NCI-H2107 (cell line): ENCODE data around the gene MMP26.

Experiments
- DNase-seq: peaks from one replicate; lab custom pipeline; 2025; lab: John Stamatoyannopoulos, UW

The MMP26 gene

DNA sequence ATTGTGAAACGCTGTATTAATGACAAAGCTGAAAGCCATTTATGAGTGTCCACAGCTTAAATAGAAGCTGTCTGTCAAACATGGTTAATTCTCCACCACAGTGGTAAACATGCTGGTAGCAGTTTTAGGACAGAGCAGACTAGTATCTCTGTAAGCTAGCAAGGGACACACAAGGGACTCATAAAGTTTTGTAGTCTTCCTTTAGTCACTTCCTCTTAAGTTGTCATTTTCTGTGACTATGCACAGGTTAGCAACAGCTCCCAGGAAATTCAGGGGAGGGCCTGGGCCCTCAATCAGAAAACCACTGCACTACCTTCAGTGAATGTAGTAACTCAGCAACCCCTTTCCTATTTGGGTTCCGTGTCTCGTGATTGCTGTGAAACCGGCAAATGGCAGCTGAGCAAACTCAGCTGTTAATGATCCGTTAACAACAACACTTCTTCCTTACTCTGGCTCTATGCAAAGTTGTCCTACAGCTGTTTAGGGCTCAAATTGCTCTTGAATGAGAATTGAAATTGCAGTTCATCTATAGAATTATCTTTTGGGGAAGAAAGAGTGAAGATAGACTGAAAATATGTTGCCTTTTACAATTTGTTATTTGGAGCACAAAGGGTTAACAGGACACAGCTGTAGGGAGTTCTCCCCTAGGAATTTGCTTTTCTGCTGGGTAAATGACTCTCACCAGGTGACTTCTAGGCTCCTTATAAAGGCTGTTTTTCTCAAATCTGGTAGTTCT is at the start of gene MMP26:
Gene MMP26 (plus strand): TSS at position 731 of the 736 bp plus-strand sequence.
- peak; percentile 54 for DNase-seq

GRCh38 chr11:4658629-4659445 is 45.7 kb upstream of the MMP26 start:
- no peak for DNase-seq

DNA sequence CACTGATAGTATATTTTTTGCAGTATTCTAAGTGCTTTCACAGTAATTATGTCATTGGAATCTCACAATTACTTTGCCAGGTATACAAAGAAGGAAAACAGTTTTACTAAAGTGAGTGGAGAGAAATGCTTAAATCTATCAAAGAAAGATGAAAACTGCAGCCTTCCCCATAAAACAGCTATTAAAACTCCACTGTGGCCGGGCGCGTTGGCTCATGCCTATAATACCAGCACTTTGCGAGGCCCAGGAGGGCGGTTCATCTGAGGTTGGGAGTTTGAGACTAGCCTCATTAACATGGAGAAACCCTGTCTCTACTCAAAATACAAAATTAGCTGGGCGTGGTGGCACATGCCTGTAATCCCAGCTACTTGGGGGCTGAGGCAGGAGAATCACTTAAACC is 41.7 kb upstream of the MMP26 start:
- no peak for DNase-seq

GRCh38 chr11:4664183-4664582 is 40.4 kb upstream of the MMP26 start:
- no peak for DNase-seq

DNA sequence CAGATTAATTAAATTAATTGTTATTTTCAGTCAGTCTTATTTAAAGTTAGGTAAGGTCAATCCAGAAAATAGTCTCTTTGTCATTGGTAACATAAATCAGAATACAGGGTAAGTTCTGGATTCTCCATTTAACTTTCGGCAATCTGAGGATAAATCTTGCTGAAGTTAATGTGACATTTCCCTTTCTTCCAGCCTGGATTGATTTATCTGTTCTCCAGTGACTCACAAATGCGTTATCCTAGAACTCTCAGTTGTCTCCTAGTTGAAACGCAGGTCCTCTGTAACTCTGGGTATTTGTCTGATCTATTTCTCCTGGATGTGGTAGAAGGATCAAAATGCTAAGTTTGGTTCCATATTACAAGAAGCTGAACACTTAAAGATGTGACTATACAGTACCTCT is 39.8 kb upstream of the MMP26 start:
- DNase-seq, result no peak

DNA sequence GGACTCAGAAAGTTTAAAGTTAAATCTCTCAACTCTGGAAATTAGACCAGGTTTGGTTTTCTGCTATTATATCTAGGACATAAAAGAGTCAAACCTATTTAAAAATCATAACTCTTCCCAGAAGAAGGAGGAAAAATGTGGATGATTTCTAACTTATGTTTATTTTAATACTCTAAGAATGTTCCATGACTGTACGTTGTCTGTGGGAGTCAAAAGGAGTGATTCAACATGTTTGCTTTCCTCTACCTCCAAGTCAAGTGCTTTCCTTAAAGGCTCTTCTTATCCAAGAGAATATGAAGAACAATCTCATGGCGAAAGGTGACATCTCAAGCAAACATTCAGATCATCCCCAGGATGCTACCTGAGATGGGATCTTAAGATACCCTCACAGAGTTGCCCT is 39.2 kb upstream of the MMP26 start:
- DNase-seq, result no peak

DNA sequence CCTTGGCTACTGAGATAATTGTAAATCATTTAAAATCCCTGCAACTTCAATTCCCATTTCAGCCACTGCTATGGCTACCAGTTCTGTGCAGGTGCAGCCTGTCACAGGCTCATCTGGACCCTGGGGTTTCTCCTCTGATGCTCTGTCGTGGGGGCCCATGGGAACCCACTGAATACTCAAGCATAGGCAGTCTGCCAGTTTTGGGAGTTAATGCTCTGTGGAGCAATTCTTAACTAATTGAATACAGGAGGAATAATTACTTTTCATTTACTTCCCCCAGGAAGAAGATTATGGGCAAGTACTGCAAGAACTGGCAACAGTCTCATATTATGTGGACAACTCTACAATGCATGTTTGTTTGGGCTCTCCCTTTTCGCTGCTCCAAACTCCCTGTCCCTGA is 32.8 kb upstream of the MMP26 start:
- DNase-seq, result no peak

DNA sequence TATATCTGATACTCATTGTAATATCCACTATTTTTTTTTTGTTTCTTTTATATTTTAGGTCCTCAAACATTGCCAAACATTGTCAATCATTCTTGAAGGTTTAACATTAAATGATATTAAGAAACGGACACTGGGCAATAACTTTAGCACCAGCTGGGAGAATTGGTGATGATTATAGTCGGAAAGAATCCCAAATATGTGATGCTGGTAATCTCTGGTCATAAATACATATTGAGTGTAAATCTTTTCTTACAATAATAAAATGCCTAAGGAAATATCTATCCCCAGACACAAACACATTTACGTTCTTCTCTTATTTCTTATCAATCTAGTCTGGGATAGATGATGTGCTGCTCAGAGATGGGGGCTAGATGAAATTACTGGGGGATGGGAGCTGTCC is 32.1 kb upstream of the MMP26 start:
- DNase-seq, result no peak

DNA sequence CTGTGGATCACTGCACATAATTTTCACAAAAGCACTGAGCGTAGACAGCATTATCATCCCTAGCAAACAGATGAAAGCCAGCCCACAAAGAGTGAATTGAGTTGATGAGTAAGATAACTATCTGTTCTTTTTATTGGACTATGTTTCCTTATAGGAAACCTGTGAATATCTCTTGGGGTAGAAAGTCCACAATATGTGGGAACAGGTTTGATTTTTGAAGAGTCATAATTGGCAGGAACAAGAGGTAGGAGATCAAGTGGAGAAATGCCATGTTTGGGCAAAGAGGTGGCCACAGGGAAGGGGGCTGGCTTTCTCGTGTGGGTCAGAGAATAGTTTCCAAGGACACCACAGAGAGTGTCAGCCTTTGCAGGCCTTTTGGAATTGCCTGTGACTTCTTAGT is 30.8 kb upstream of the MMP26 start:
- no peak for DNase-seq

GRCh38 chr11:4677948-4678347 is 26.6 kb upstream of the MMP26 start:
- no peak for DNase-seq

GRCh38 chr11:4680341-4680740 is 24.2 kb upstream of the MMP26 start:
- DNase-seq, result no peak

- no peak for DNase-seq
These were observed 21.8 kb upstream of the MMP26 start for GRCh38 chr11:4682623-4683419.

- peak; percentile 15 for DNase-seq
These were observed 19.8 kb upstream of the MMP26 start for GRCh38 chr11:4684631-4685285.

- DNase-seq, result no peak
These were observed 9.1 kb upstream of the MMP26 start for GRCh38 chr11:4695442-4695841.

DNA sequence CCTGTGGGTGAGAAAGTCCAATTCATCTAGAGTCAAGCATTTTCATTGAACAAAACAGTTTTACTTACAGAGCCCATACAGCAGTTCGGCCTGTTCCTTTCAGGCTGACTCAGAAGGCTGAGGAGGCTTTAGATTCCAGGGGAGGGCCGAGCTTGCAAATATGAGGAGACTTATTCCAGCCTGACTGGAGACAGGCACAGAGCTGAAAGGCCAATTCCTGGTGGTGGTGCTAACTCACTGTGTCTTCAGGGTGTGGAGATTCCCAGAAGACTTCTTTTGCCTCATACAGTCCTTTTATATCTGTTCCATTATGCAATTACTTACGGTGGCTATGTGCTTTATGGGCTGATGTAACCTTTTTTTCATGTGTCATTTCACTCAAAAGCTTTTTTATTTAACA is 7.0 kb upstream of the MMP26 start, which contains the start of gene OR51E2:
Gene OR51E2 (minus strand): TSS at position 269 of the 400 bp plus-strand sequence. CDS start 15,142 bp downstream, outside the sequence.
- no peak for DNase-seq

DNA sequence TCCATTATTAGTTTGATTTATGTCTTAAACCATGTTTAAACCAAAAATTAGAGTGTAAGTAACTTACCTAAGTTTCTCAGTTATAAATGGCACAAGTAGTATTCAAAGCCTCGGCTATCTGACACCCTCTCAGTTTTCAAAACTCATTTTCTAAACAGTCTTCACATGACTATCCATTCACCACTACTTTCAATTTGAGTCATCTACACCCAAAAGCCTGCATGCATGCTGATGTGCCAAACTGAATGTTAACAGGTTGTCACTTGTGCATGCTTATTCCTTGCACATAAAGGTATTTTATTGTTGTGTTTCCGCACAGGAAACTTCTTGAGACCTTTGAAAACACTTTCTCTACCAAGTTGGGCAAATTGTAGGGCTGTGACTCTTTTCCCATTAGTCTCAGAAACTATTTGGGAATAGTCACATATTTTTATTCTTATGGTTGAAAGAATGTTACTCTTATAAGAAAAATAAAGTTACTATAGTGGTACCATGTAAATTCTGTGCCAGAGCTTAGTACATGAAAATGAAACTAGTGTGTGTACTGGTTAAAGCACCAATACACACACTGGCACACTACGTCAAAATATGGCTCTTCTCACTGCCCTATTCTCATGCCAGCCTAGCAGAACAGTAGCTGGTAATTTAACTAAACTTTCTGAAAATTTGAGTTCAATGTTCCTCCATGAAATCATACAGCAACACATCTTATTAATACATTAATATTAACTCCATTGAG is 4.7 kb upstream of the MMP26 start:
- no peak for DNase-seq

- DNase-seq, result no peak
These were observed 4.2 kb upstream of the MMP26 start for GRCh38 chr11:4700436-4700820.

GRCh38 chr11:4704790-4705334 is 278 bp downstream of the MMP26 start:
- DNase-seq, result no peak

DNA sequence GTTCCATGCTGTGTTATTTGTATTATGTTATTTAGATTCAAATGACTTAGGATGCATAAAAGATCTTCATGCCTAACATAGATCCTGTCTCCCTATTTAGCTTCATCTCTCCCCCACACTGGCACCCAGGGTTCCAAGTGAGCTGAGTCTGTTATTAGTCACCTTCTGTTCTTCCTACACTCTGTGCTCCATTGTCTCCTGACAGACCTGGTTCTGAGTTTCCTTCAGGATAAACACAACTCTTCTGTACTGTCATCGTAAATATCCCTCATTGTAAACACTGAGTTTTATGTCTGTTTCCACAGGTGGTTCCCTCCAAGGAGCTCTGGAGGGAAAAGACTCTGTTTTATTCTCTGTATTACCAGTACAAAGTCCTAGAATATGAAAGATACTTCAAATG is 8.7 kb downstream of the MMP26 start:
- no peak for DNase-seq

DNA sequence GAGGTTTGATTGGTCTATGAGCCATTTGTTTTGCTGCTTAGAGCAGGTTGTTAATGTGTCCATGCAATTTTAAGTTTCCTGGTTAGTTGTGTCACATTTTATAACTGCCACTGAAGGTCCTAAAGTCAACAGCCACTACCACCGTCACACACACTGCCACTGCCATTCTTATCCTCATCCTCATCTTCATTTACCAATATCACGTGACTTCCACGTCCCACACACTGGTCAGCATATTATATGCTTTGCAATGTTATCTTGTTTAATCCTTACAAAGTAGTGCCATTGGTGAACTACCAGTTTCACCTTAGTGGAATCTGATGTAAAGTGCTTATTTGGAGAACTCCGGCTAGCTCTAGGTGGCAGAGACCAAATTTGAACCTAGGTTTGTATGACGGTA is 9.7 kb downstream of the MMP26 start:
- DNase-seq, result no peak
